IMR-90 (cell line): ENCODE data around the gene ARRB1.

Experiments used
- BHLHE40 ChIP-seq: fragments of 150-350 bp; IDR thresholded peaks from 2 replicates; pipeline ENCODE4 v1.6.1; 2016; ENCODE audit warnings: mild to moderate bottlenecking, low read depth, low read length
- CEBPB ChIP-seq: IDR thresholded peaks from 2 replicates; pipeline ENCODE4 v1.6.1; 2012; ENCODE audit warnings: low read depth, low read length, improper control_type of control experiment
- FOS ChIP-seq: fragments of 150-350 bp; IDR thresholded peaks from 2 replicates; pipeline ENCODE4 v1.6.1; 2016; ENCODE audit warnings: low read depth, low read length
- MXI1 ChIP-seq: IDR thresholded peaks from 2 replicates; pipeline ENCODE4 v1.6.1; 2012; ENCODE audit warnings: low read depth, mild to moderate bottlenecking, low read length, moderate library complexity, borderline replicate concordance
- POLR2A ChIP-seq: IDR thresholded peaks from 2 replicates; pipeline ENCODE4 v1.6.1; 2012; ENCODE audit warnings: mild to moderate bottlenecking, low read depth, low read length
- RAD21 ChIP-seq: IDR thresholded peaks from 2 replicates; pipeline ENCODE4 v1.6.1; 2012; ENCODE audit warnings: low read length, improper control_type of control experiment
- RFX5 ChIP-seq: IDR thresholded peaks from 2 replicates; pipeline ENCODE4 v1.8.0; 2012; ENCODE audit warnings: low read depth, mild to moderate bottlenecking, low read length, moderate library complexity
- SMC3 ChIP-seq: fragments of 150-350 bp; IDR thresholded peaks from 2 replicates; pipeline ENCODE4 v1.6.1; 2016; ENCODE audit warnings: low read depth, mild to moderate bottlenecking, antibody characterized with exemption, low read length, moderate library complexity
- USF2 ChIP-seq: fragments of 150-350 bp; IDR thresholded peaks from 2 replicates; pipeline ENCODE4 v1.6.1; 2017; ENCODE audit warnings: mild to moderate bottlenecking, antibody characterized with exemption, low read length, low read depth
- TF ChIP-seq, protein P1 (sequence below): conservative IDR thresholded peaks from 2 replicates; pipeline ENCODE4 v1.5.1; 2012; ENCODE audit warnings: mild to moderate bottlenecking, low read depth, low read length, improper control_type of control experiment

DNA sequence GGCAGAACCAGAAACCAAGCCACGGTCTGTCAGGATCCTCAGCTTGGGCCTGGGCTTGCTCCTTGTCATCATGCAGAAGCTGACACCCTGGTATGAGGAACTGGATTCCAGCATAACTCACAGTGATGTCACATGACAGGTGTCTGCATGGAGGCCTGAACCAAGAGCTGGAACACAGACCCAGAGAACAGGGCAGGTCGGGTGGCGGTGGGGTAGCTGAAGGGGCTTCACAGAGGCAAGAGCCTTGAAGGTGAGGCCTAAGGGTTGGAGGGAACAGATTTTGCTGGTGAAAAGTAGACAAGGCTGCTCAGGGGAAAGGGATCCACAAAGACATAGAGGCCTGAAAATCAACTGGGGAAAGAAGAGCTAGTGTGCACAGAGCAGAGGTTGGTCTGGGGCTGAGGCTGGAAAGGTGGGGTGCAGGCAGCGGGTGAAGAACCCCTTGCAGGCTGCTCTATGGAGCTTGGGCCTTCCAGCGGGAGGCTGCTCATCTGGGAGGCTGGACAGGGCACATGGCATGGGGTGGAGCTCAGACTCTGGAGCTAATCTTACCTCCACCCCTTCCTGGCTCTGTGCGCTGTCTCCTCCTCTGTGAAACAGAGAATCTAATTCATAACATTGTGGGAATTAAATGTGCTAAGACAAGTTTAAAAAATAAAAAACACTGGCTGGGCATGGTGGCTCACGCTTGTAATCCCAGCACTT is 29.4 kb upstream of the ARRB1 start:
- TF ChIP-seq FOS (no peak), RFX5 (no peak), RAD21 (no peak), SMC3 (no peak), MXI1 (no peak), BHLHE40 (no peak), POLR2A (no peak), CEBPB (no peak), USF2 (peak; percentile 20; the same call in 1 of the 2 replicates)
- TF ChIP-seq, protein P1, sequence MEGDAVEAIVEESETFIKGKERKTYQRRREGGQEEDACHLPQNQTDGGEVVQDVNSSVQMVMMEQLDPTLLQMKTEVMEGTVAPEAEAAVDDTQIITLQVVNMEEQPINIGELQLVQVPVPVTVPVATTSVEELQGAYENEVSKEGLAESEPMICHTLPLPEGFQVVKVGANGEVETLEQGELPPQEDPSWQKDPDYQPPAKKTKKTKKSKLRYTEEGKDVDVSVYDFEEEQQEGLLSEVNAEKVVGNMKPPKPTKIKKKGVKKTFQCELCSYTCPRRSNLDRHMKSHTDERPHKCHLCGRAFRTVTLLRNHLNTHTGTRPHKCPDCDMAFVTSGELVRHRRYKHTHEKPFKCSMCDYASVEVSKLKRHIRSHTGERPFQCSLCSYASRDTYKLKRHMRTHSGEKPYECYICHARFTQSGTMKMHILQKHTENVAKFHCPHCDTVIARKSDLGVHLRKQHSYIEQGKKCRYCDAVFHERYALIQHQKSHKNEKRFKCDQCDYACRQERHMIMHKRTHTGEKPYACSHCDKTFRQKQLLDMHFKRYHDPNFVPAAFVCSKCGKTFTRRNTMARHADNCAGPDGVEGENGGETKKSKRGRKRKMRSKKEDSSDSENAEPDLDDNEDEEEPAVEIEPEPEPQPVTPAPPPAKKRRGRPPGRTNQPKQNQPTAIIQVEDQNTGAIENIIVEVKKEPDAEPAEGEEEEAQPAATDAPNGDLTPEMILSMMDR, result no peak
